ENCODE measurements around the gene FOXL1.

The FOXL1 gene

GRCh38 chr16:86602521-86602920, 24.2 kb downstream of the FOXL1 start:
- DNase-seq: no peak

DNA sequence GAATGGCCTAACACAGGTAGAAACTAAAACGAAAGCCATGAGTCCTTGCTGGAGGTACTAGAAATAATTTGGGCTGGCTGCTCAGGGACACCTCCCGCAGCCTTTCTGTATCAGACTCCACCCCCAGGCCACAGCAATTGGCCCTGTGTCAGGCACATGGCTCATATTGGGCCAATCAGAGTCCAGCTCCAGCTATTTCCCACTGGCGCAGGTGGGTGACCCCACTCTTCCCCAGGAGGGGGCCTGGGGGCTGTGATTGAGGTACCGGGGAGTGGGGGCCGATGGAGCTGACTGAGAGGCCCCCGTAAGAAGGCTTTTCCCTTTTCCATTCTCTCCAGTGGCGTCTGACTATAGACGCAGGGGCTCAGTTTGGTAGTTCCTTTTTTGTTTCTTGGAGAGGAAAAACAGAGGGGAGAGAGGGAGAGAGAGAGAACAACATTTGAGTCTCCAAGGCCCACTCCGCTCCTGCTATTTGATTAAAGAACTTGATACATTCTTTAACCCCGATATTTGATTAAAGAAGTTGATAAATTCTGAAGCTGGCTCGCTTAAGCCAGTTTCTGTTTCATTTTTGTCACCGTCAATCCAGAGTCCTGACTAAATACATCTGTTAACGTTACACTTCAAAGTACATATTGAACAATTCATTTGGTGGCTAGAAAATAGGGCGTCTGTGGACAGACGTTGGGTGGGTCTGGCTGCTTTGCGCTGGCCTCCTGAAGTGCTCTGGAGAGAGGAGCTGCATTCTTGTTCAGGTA, 26.3 kb downstream of the FOXL1 start:
- no peak for DNase-seq

DNA sequence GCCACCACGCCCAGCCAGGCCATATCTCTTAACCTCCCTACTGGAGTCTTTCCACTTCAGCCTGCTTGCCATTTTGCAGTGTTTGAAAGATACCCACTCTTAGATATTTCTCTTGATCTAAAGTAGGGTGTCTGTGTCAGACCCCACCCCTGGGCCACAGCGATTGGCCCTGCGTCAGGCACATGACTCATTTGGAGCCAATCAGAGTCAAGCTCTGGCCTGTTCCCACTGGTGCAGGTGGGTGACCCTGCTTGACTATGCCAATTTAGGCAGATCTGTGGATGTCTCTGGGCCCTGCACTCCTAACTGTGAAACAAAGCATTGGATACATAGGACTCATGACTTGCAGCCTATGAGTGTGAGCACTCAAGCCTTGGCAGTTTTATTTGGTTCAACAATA, 27.6 kb downstream of the FOXL1 start:
- no peak for DNase-seq

GRCh38 chr16:86608301-86608747, 30.0 kb downstream of the FOXL1 start:
- no peak for DNase-seq

DNA sequence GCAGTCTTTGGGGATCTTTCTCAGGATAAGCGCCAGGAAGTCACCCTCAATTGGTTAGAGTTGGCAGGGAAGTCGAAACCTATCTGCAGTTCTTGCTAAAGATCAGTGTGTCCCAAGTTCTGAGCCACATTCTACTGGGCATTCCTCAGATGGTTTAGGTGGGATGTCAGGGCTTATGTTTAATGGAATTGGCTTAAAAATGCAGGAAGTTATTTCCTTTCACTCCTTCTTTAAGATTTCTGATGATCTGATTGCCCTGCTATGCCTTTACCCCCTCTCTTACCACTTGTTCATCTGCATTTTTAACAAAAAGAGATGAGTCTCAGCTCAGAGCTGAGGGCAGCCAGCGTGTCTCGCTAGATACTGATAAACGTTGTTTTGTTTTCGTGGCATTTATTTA, 30.8 kb downstream of the FOXL1 start:
- DNase-seq: no peak

DNA sequence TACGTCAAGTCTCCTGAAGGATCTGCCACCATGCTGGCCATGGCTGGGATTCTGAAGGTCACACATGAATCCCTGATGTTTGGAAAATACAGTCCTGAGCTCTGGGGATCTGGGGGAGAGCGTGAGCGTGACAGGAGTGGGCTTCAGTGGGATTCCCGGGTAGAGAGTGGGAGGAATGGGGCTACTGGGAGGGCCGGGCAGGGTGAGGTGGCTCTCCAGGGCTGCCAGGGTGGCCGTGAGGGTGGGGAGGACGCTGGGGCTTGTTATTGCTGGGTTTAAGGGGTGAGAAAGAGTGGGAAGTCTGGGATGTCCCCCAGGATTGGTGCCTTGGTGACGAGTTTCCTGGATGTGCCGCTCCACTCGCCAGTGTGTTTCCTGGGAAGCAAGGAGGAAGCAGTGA, 31.3 kb downstream of the FOXL1 start:
- no peak for DNase-seq

DNA sequence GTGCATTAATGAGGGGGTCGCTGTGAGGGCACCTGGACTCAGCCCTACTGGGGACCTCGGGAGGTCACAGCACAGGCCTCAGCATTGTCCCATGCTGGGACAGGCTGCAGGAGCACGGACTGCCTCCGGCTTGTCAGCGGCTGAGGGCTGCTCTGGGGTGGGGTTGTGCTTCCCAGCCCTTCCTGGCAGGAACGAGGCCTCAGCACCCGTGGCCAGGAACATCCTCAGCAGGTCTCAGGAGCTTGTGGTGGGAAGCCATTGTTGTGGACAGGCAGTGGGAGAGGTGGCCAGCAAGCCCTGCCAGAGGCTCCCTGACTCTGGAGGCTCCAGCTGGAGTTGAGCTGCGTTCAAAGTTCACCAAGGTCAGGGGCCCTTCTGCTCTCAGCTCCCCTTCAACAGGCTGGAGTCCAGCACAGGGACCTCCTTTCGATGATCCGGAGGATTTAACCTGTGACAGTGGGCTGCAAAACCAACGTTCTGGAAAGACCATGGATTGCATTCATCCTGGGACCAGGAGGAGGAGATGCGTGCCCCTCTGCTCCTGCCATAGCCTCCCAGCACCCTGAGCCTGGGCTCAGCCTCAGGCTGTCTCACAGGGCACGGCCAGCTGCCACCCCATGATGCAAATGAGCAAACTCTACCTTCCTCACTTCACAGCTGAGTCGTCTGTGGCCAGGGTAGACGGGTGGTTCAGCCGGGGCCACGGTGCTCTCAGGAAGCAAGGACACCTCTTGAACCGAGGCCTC, 32.6 kb downstream of the FOXL1 start:
- no peak for DNase-seq

- no peak for DNase-seq
Observed at GRCh38 chr16:86611525-86611855, 33.1 kb downstream of the FOXL1 start.

DNA sequence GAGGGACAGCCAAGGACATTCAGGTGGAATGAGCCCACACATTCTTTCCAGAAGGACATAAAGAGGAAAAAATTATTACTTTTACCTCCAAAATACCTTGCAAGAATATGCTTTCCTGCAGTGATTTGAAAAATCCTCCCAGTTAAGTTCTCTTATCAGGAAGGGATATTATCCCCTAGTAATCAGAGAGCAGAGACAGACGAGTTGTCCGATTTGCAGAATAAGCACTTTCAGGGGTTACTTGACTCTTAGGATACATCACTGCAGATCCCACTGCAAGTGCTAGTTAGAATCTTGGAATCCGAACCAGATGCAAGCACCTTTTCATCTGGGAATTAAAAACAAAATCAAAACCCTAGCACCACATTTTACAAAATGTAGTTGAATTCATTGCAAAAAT, 33.6 kb downstream of the FOXL1 start:
- no peak for DNase-seq

DNA sequence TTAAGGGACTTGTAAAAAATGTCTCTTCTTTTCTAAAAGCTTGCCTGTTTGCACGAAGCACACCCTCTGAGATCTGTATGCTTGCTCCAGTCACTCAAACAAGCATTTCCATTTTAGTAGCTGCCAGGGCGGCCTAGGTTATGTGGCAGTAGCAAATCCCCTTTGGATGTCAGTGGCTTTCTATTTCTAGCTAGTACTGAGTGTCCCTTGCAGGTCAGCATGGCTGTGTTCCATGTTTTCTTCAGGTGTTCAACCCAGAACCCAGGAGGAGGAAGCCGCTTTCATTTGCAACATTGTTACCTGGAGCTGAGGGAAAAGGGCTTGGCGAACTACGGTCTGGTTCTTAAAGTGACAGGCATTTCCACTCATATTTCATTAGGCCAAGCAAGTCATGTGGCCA, 36.4 kb downstream of the FOXL1 start:
- no peak for DNase-seq

DNA sequence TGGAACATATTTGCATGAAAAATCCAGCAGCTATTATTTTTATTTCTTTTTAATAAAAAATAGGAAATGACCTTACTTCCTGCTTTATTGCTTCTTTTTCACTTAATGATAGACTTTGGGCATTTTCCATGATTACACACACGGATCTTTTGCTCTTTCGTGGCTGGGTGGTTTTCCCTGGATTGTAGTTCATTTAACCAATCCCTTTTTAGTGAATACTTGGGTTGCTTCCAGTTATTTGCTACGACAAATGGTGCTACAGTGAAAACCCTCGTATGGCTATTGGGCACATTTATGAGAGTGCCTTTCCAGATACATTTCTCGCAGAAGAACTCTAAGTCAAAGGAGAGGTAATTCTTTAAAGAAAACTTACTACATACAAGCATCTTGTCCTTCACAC, 38.6 kb downstream of the FOXL1 start:
- DNase-seq: no peak

DNA sequence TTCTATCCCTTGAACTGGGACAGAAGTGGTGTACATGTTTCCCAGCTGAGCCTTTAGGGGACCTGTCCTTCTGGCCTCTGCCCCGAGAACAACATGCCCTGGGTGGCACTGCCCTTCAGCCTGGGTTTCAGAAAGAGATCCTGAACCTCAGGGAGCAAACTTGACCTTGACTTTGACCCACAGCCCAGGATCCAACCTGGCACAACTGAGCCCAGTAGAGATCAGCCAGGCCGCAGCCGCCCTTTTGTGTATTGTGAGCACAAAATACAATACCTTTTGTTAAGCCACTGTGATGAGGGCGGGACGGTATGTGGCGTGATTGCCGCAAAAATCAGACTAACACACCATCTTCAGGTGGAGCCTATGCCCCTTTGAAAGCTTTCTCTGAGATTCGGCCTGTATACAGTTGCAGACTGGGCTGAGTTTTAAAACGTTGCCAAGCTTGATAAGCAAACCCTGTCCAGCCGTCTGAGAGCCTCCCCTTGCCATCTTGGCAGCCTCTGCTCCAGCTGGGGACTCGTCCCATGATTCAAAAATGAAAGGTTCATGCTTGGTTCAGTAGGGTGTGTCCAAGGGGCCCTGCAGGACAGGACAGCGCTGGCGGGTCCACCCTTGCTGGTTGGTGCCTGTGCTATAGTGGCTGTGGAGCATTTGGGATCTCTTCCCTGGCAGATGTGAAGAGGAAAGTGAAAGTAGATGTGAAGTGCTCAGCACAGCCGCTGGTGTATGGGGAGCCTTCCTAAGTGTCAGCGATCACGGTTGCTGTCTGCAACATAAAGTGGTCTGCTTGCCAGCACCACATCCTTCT, 40.3 kb downstream of the FOXL1 start:
- DNase-seq: no peak

DNA sequence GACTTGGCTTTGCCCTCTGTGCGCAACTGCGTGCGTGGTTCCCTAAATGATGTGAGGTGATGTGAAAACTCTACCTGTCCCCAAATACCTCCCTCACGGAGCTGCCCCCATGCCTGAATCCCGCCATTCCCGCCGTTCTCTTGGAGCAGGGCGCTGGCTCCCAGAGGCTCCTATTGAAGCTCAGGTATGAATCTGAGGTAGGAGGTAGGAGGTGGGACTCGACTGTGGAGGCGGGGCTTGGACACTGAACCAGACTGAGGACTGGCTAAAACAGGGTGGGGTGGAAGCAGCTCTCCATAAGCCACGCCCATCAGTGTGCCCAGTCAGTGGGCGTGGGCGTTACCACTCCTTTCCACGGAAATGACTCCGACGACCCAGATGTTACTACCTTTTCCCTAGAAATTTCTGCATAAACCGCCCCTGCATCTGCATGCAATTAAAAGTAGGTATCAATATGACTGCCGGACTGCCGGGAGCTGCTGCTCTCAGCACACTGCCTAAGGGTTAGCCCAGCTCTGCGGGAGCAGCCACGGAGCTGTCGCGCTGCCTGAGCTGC, 41.0 kb downstream of the FOXL1 start:
- DNase-seq: no peak

GRCh38 chr16:86620184-86620583, 41.8 kb downstream of the FOXL1 start:
- no peak for DNase-seq

- DNase-seq: no peak
Observed at GRCh38 chr16:86621966-86622365, 43.6 kb downstream of the FOXL1 start.

DNA sequence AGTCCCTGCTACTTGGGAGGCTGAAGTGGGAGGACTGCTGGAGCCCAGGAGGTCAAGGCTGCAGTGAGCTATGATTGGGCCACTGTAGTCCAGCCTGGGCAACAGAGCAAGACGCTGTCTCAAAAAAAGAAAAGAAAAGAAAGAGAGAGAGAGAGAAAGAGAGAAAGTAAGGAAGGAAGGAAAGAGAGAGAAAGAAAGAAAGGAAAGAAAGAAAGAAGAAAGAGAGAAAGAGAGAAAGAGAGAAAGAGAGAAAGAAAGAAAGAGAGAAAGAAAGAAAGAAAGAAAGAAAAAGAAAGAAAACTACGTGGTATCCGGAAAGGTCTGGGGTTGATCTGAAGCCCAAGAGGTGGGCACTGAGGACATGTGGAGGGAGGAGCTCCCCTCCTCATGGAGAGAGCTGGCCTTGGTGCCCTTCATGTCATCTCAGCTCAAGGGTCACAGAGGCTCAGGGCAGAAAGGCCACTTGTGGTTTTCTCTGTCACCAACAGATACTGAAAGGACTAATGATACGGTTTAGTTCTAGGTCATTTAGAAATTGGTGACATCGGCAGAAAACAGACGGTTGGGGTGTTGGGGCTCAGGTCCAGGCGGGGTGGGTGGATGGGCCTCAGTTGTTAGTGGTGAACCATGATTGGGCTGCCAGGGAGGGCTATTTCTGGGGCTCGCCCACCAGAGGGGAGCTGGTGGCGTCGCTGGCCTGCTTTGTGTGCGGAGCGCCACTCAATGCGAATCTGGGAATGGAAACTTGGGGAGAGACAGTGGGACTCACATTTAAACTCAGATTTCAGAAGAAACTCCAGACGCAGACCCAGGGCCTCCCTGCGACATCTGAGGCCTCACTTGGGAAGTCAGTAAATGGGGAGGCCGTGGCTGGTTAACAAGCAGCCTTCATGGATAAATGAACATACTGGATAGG, 44.6 kb downstream of the FOXL1 start:
- DNase-seq: no peak

DNA sequence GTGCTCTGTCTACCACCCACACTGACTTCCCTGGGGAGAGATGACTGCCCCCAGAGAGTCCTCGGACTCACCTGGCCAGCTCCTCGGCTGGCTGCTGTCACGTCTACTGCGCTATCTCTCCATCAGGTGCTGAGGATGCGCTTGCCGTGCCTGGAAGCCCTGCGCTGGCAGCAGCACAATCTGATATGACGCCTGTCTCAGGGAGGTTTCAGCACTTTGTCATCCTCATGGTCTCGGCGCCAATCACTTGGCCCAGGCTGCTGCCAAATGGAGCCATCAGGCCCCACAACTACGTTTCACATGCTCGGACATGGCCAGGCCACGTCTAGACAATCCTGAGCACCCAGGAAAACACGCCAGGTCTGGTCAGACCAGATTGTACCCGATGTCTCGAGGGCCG, 46.7 kb downstream of the FOXL1 start:
- no peak for DNase-seq

- no peak for DNase-seq
Observed at GRCh38 chr16:86625821-86626220, 47.5 kb downstream of the FOXL1 start.

- DNase-seq: no peak
Observed at GRCh38 chr16:86626284-86626683, 47.9 kb downstream of the FOXL1 start.

DNA sequence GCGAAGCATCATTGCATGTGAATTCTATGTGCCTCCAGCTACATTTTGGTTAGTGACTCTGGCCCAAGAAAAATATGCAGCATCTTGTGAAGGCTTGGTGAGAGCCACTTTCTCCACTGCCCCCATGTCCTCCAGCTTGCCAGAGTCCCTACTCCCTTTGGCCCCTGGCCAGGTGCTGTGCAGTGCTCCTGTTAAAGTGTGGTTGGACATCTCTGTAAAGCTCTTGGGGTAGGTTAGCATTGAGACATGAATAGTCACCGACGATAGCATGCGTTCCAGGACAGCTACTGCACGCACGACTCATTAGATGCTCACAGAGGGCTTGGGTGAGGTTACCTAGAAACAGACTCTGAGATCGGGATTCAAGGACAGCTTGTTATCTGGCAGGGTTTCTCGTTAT, 48.6 kb downstream of the FOXL1 start:
- no peak for DNase-seq

- no peak for DNase-seq
Observed at GRCh38 chr16:86628614-86629013, 50.3 kb downstream of the FOXL1 start.
